Duodenal mucosa (tissue), 2 donors: ENCODE results near the gene NGDN.

ENCODE experiments used
- H3K27ac ChIP-seq: one replicate; pipeline ENCODE4 v1.7.0; 2013; ENCODE audit warnings: low read depth, low read length
- H3K27me3 ChIP-seq, 2 donors: one replicate each; pipeline ENCODE4 v1.7.0; 2013; ENCODE audit warnings: low read length in 2 of 2, control low read depth in 1 of 2; ENCODE audit not compliant: insufficient read depth in 2 of 2, control insufficient read depth in 1 of 2
- H3K36me3 ChIP-seq, 2 donors: one replicate each; pipeline ENCODE4 v1.7.0; 2013; ENCODE audit warnings: low read length in 2 of 2, control low read depth in 1 of 2; ENCODE audit not compliant: insufficient read depth in 2 of 2, control insufficient read depth in 1 of 2
- H3K4me1 ChIP-seq, 2 donors: one replicate each; pipeline ENCODE4 v1.7.0; 2013; ENCODE audit warnings: low read length in 2 of 2, control low read depth in 1 of 2; ENCODE audit not compliant: insufficient read depth in 2 of 2, control insufficient read depth in 1 of 2
- H3K4me3 ChIP-seq, 2 donors: one replicate each; pipeline ENCODE4 v1.7.0; 2013; ENCODE audit warnings: low read length in 2 of 2, low read depth in 1 of 2
- H3K9ac ChIP-seq, 2 donors: one replicate each; pipeline ENCODE4 v1.7.0; 2013; ENCODE audit warnings: low read length in 2 of 2, low read depth in 1 of 2
- H3K9me3 ChIP-seq, 2 donors: one replicate each; pipeline ENCODE4 v1.7.0; 2013; ENCODE audit warnings: low read length in 2 of 2, control low read depth in 1 of 2; ENCODE audit not compliant: control insufficient read depth in 1 of 2

Gene NGDN

DNA sequence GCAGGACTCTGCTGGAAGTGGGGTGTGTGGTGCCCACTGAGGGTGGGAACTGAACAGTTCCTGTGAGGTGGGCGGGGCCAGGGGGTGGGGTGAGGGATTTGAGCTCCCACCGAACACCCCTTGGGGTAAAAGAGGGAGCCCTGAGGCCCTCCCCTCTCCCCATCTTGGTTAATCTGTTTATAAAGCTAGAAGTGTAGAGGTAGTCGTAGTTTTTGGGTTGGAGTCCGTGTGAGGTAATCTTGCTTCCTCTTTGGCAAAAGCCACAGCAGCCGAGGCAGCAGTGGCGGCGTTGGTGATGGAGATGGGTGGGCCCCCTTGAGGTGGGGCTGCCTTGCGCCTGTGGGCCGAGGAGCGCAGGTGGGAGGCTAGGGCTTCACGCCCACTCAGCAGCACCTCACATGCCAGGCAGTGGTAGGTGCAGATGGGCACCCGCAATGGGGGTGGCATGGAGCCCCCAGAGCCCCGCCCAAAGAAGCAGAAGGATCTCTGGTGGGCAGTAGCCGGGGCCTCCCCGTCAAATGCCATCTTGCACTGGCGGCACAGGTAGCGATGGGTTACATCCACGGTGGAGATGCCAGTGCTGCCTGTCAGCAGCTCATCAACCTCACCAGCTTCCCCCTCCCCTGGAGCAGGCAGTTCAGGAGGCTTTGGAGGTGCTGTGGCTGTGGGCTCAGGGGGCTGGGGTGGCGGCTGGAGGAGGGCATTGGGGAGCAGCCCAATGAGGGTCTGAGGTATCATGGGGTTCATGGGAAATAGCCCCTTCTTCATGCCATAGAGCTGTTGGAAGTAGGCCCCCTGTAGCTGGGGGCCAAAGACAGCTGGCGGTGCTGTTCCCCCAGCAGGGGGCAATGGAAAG, 52.5 kb downstream of the NGDN start:
- no peaks in the 10 kb centered on the region for H3K36me3 ChIP-seq
- H3K9ac ChIP-seq, result no peak overlapping the region
- H3K4me3 ChIP-seq, result no peak overlapping the region
- no peaks in the 10 kb centered on the region for H3K9me3 ChIP-seq
- no peaks in the 10 kb centered on the region for H3K27me3 ChIP-seq
- no peaks in the 10 kb centered on the region for H3K4me1 ChIP-seq
- no peak overlapping the region for H3K27ac ChIP-seq

DNA sequence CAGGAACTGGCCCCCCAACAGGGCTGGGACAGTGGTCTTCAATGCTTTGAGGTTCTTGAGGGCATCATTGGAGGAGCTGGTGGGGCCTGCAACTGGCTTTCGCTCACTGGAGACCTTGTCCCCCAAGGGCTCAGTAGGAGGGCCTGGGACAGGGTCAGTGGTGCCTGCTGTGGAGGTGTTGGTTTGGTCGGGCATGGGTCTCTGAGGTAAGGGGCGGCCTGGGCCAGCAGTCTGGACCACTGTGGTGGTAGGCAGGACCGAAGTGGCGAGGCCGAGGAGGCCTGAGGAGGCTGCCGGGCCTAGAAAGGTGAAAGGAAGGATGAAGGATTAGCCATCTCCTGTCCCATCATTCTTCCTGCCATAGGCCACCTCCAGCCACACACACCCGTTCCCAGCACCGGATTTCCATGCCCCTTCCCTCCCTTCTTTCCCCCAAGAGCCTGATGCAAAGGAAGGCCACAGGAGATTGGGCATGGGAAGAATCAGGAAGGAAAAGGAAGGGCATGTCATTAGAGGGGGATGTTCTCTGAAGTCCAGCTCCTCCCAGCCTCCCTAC, 53.2 kb downstream of the NGDN start:
- no peak overlapping the region for H3K27ac ChIP-seq
- H3K36me3 ChIP-seq, result no peaks in the 10 kb centered on the region
- H3K27me3 ChIP-seq, result no peaks in the 10 kb centered on the region
- no peaks in the 10 kb centered on the region for H3K4me1 ChIP-seq
- H3K9ac ChIP-seq, result no peak overlapping the region
- H3K9me3 ChIP-seq, result no peaks in the 10 kb centered on the region
- H3K4me3 ChIP-seq, result no peak overlapping the region

DNA sequence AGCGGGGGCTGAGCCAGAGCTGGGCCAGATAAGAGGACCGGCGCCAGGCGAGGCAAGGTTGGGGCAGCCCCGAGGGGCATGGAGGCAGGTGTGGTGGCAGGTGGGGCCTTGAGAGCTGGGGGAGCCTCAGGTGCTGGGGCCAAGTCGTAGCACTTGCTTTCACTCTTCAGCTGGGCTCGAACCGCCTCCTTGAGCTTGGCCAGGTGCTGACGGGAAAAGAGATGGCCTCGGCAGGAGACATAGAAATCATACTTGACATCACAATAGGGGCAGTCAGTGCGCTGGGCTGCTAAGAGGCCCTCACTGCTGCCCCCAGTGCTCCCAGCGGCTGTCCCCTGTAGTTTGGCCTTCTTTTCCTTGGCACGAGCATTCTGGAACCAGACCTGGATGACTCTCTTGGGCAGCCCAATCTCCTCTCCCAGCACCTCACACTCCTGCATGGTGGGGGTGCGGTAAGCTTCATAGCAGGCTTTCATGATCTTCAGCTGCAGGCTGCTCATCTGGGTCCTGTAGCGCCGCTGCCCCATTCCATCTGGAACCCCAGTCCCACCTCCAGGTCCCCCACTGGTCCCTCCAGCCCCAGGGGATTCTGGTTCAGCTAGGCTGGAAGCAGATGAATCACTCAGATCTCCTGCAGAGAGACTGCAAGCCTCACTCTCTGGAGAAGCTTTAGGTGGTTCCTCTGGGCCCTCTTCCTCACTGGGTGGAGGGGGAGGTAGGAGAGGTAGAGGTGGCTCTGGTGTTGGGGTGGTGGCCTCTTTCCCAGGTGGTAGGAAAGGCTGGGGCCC, 53.9 kb downstream of the NGDN start:
- Histone ChIP-seq H3K4me3 (no peak overlapping the region), H3K9ac (no peak overlapping the region), H3K27ac (no peak overlapping the region), H3K27me3 (no peaks in the 10 kb centered on the region), H3K36me3 (no peaks in the 10 kb centered on the region), H3K9me3 (no peaks in the 10 kb centered on the region), H3K4me1 (no peaks in the 10 kb centered on the region)

DNA sequence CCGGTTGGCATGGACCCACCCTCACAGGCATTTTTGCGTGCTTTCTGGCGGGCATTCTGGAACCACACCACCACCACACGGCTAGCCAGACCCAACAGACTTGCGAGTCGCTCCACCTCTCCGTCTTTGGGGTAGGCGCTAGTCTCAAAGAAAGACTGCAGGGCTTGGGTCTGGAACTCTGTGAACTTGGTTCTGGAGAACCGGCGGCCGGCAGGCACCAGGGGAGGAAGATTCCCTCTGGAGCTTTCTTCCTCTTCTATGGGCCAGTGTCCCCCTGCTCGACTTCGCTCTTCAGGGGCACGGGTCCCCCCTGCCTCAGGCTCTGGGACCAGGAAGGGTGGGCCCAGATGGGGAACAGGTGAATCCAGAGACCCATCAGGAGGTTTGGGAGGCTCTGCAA, 55.5 kb downstream of the NGDN start:
- H3K4me1 ChIP-seq, result no peaks in the 10 kb centered on the region
- no peak overlapping the region for H3K9ac ChIP-seq
- H3K27me3 ChIP-seq, result no peaks in the 10 kb centered on the region
- H3K36me3 ChIP-seq, result no peaks in the 10 kb centered on the region
- H3K4me3 ChIP-seq, result no peak overlapping the region
- no peak overlapping the region for H3K27ac ChIP-seq
- no peaks in the 10 kb centered on the region for H3K9me3 ChIP-seq

DNA sequence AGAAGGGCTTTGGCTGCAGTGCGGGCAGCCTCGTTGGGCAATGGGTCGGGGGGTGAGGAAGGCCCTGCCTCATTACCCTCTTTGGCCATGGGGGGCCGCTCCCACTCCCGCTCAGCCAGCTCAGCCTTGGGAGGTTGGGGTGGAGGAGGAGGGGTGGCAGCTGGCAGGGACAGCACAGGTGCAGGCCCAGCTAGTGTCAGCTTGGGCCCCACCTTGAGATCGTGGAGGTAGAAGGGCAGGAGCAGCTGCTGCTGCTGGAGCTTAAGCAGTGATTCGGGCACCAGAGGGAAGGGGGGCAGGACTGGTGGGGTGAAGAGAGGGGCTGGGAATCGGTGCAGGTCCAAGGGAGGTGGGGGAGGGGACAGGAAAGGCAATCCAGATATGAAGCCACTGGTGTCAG, 56.1 kb downstream of the NGDN start:
- H3K36me3 ChIP-seq, result no peaks in the 10 kb centered on the region
- H3K27ac ChIP-seq, result no peak overlapping the region
- H3K27me3 ChIP-seq, result no peaks in the 10 kb centered on the region
- no peak overlapping the region for H3K4me3 ChIP-seq
- no peak overlapping the region for H3K9ac ChIP-seq
- H3K9me3 ChIP-seq, result no peaks in the 10 kb centered on the region
- peaks cover 0 to 2% of the 10 kb centered on the region in 2 donors for H3K4me1 ChIP-seq
